GM13976 (cell line): Measurements from ENCODE around the gene CMKLR1.

Source experiments
- DNase-seq: peaks from one replicate; pipeline ENCODE4 v3.0.0; 2012; ENCODE audit warnings: low spot score
- CTCF ChIP-seq: IDR thresholded peaks from 2 replicates; pipeline ENCODE4 v1.5.1; 2012; ENCODE audit warnings: borderline replicate concordance, mild to moderate bottlenecking; ENCODE audit not compliant: insufficient read depth; ENCODE audit errors: extremely low read depth, missing control alignments, control extremely low read depth
- in situ Hi-C: fragments of 300-500 bp; cut with MboI; formaldehyde crosslinking; loops from one replicate; pipeline ENCODE4 v1.12.0; 2022; ENCODE audit warnings: low sequenced_read_pairs, mixed read lengths, inconsistent platforms; ENCODE audit not compliant: unreplicated experiment

CMKLR1 gene

DNA sequence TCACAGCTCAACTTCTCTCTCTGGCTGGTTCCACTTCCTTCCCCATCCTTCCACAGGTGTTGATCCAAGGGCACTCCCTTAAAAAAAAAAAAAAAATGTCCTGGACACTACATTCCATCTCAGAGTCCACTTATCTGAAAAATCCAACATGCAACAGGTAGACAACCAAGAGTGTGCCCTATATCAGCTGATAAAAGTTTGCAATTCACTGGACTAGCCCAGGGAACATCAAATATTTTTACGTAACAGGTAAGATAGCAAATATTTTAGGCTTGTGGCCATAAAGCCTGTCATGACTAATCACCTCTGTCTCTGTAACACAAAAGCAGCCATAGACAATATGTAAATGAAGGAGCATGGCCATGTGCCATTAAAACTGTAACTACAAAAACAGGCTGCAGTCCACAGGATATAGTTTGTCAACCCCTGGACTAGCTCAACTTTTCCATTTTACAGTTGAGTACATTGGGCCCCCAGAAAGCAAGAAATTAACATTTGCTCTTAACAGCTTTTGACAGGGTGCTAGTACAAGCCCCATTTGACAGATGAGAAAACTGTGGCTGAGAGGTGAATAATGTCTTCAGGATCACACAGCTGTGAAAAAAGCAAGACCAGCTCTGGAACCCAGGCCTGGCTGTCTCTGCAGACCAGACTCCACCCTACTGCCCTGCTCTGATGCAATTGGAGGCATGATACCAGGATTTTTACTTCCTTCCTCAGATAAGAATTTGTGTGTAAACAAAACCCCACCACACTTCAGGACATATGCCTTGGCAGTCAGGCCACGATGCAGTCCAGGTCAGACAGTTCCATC lies 68.9 kb downstream of the CMKLR1 start:
- no peak for TF ChIP-seq CTCF
- in situ Hi-C loops = no loop called here
- DNase-seq = no peak

DNA sequence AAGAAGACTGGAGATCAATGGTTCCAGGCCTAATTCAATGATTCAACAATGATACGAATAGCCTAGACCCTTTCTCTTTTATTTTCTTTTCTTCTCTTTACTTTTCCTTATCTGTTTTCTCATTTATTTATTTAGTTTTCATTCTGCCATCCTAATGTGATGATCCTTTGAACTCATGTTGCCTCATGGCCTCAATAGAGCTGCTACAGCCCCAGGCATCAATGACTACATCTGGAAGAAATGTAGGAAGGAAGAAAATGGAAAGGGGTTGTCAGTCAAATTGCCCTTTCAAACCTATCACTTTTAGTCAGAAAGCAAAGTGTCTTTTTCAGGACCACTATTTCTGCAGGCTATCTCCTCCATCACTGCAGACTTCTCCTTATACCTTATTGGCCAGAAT lies 69.9 kb downstream of the CMKLR1 start:
- in situ Hi-C loops = no loop called here
- no peak for TF ChIP-seq CTCF
- DNase-seq = no peak

- TF ChIP-seq CTCF = no peak
- DNase-seq = no peak
- in situ Hi-C loops = no loop called here
Measured at GRCh38 chr12:108268397-108268796, 70.7 kb downstream of the CMKLR1 start.

DNA sequence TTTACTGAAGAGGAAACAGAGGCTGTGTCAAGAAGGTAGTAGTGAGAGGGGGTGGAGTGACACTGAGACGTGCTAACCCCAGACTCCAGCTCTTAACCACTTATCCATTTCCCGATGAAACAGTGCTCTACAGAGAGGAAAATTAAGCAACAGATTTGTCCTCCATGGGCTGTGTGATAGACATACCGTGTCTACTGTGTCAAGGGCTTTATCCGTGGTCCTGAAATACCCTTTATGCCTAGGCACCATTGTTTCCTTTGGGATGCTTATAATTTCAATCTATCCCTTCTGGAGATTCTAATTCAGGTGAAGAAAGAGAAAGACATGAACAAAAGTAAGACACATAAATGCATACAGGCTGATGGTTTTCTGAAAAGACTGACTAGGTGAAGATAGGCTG lies 71.7 kb downstream of the CMKLR1 start:
- no peak for TF ChIP-seq CTCF
- DNase-seq = no peak
- in situ Hi-C loops = no loop called here

GRCh38 chr12:108266131-108266530 lies 73.0 kb downstream of the CMKLR1 start:
- TF ChIP-seq CTCF = no peak
- no peak for DNase-seq
- in situ Hi-C loops = no loop called here

DNA sequence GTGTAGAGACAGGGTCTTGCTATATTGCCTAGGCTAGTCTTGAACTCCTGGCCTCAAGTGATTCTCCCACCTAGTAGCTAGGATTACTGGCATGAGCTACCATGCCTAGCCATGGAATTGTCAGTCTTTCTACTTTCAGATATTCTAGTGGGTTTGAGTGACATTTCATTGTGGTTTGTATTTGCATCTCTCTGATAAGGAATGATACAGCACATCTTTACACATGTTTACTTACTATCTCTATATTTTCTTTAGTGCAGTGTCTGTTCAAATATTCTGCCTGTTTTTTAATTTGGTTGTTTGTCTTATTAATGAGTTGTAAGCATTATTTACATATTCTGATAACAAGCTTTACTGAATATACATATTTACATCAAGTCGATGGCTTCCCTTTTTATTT lies 73.6 kb downstream of the CMKLR1 start:
- no peak for TF ChIP-seq CTCF
- in situ Hi-C loops = no loop called here
- DNase-seq = no peak
